GM23338 (cell line): ENCODE results near the gene GLRB.

Experiments
- CREB1 ChIP-seq: fragments of 250-450 bp; sonication (Bioruptor Pico); IDR thresholded peaks from 2 replicates; pipeline ENCODE4 v1.5.0; 2020; ENCODE audit warnings: low read depth, mild to moderate bottlenecking, moderate library complexity
- EZH2 ChIP-seq: fragments of 200-600 bp; sonication (generic); IDR thresholded peaks from one replicate; pipeline ENCODE4 v1.8.0; 2017; ENCODE audit warnings: antibody characterized with exemption, mild to moderate bottlenecking, low read depth; ENCODE audit not compliant: unreplicated experiment
- EZH2phosphoT487 ChIP-seq: fragments of 200-600 bp; sonication (generic); IDR thresholded peaks from one replicate; pipeline ENCODE4 v1.8.1; 2018; ENCODE audit warnings: antibody characterized with exemption; ENCODE audit not compliant: unreplicated experiment
- JUNB ChIP-seq: IDR thresholded peaks from one replicate; pipeline ENCODE4 v1.6.1; 2016; ENCODE audit warnings: antibody characterized with exemption; ENCODE audit not compliant: unreplicated experiment
- NANOG ChIP-seq: IDR thresholded peaks from 2 replicates; pipeline ENCODE4 v1.6.1; 2016; ENCODE audit warnings: antibody characterized with exemption, borderline replicate concordance
- POLR2AphosphoS5 ChIP-seq: IDR thresholded peaks from 2 replicates; pipeline ENCODE4 v1.6.1; 2016; ENCODE audit warnings: antibody characterized with exemption, low read depth
- STAT1 ChIP-seq: IDR thresholded peaks from one replicate; pipeline ENCODE4 v1.6.1; 2016; ENCODE audit warnings: antibody characterized with exemption; ENCODE audit not compliant: unreplicated experiment
- ZNF114 ChIP-seq: fragments of 250-450 bp; sonication (Bioruptor Pico); IDR thresholded peaks from 2 replicates; pipeline ENCODE4 v1.5.0; 2020; ENCODE audit warnings: mild to moderate bottlenecking, moderate library complexity
- TF ChIP-seq, protein P1 (sequence below): IDR thresholded peaks from one replicate; pipeline ENCODE4 v1.6.1; 2018; ENCODE audit warnings: antibody characterized with exemption; ENCODE audit not compliant: unreplicated experiment
- TF ChIP-seq, protein P2 (sequence below), 2 experiments: fragments of 200-600 bp in 1 of 2; sonication (generic) in 1 of 2; conservative IDR thresholded peaks; 2 replicates each; pipeline versions ENCODE4 v1.5.1 to v1.6.1; 2016 to 2017; ENCODE audit warnings: antibody characterized with exemption in 2 of 2, low read depth in 2 of 2, mild to moderate bottlenecking in 2 of 2, moderate library complexity in 1 of 2

DNA sequence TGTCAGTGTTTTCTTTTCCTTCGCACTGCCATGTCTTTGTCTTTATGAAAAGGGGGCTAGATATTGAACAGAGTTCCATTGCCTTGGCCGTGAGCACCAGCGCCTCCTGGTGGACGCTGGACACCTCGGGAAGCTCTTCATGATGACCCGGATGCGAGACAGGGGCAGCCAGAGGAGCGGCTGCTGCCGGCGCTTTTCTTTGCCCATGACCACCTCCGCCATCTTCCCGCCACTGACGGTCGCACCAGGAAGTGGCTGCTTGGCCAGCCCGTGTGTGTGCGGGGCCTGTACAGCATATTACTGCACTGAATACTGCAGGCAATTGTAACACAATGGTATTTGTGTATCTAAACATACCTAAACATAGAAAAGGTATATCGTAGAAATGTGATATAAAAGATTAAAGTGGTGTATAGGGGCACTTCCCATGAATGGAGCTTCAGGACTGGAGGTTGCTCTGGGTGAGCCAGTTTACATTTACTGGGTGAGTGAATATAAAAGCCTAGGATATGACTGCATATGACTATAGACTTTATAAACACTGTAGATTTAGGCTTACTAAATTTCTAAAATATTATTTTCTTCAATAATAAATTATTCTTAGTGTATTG, 128.8 kb downstream of the GLRB start:
- TF ChIP-seq POLR2AphosphoS5 (no peak), JUNB (no peak), EZH2phosphoT487 (no peak), EZH2 (no peak), CREB1 (no peak), ZNF114 (CRISPR knock-in tag) (no peak), STAT1 (no peak), NANOG (no peak)
- TF ChIP-seq, protein P1, sequence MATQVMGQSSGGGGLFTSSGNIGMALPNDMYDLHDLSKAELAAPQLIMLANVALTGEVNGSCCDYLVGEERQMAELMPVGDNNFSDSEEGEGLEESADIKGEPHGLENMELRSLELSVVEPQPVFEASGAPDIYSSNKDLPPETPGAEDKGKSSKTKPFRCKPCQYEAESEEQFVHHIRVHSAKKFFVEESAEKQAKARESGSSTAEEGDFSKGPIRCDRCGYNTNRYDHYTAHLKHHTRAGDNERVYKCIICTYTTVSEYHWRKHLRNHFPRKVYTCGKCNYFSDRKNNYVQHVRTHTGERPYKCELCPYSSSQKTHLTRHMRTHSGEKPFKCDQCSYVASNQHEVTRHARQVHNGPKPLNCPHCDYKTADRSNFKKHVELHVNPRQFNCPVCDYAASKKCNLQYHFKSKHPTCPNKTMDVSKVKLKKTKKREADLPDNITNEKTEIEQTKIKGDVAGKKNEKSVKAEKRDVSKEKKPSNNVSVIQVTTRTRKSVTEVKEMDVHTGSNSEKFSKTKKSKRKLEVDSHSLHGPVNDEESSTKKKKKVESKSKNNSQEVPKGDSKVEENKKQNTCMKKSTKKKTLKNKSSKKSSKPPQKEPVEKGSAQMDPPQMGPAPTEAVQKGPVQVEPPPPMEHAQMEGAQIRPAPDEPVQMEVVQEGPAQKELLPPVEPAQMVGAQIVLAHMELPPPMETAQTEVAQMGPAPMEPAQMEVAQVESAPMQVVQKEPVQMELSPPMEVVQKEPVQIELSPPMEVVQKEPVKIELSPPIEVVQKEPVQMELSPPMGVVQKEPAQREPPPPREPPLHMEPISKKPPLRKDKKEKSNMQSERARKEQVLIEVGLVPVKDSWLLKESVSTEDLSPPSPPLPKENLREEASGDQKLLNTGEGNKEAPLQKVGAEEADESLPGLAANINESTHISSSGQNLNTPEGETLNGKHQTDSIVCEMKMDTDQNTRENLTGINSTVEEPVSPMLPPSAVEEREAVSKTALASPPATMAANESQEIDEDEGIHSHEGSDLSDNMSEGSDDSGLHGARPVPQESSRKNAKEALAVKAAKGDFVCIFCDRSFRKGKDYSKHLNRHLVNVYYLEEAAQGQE = no peak
- TF ChIP-seq, protein P2, sequence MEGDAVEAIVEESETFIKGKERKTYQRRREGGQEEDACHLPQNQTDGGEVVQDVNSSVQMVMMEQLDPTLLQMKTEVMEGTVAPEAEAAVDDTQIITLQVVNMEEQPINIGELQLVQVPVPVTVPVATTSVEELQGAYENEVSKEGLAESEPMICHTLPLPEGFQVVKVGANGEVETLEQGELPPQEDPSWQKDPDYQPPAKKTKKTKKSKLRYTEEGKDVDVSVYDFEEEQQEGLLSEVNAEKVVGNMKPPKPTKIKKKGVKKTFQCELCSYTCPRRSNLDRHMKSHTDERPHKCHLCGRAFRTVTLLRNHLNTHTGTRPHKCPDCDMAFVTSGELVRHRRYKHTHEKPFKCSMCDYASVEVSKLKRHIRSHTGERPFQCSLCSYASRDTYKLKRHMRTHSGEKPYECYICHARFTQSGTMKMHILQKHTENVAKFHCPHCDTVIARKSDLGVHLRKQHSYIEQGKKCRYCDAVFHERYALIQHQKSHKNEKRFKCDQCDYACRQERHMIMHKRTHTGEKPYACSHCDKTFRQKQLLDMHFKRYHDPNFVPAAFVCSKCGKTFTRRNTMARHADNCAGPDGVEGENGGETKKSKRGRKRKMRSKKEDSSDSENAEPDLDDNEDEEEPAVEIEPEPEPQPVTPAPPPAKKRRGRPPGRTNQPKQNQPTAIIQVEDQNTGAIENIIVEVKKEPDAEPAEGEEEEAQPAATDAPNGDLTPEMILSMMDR (conservative IDR thresholded peaks at IDR 0.05; ENCODE audit: low read depth in 2 of 2) = peak; percentile 88 to 91
